Medulla oblongata (tissue), 1 donor: ENCODE results near the gene FBXL3.
A peak's percentile ranks its signal among the peaks of the same experiment; 100 is the strongest.
"Not testable (repeated sequence)": the region's sequence is repeated elsewhere in the genome, so short reads cannot be mapped to it uniquely, and the experiment has no call there.

ENCODE experiments used
- DNase-seq: peaks from one replicate; pipeline ENCODE4 v3.0.0-alpha.2; 2015; ENCODE audit errors: extremely low spot score

The FBXL3 gene

GRCh38 chr13:77026255-77026860 is 601 bp downstream of the FBXL3 start:
- DNase-seq, result peak; percentile 73

- DNase-seq, result no peak
These were observed 4.6 kb downstream of the FBXL3 start for GRCh38 chr13:77022341-77022740.

- no peak for DNase-seq
These were observed 7.2 kb downstream of the FBXL3 start for GRCh38 chr13:77019756-77020155.

GRCh38 chr13:77016888-77017623 is 9.9 kb downstream of the FBXL3 start:
- DNase-seq, result no peak

GRCh38 chr13:77016251-77016812 is 10.6 kb downstream of the FBXL3 start:
- DNase-seq, result no peak

- DNase-seq, result no peak
These were observed 11.9 kb downstream of the FBXL3 start for GRCh38 chr13:77014906-77015685.

GRCh38 chr13:77013853-77014542 is 13.0 kb downstream of the FBXL3 start:
- DNase-seq, result no peak

- DNase-seq, result not testable (repeated sequence)
These were observed 17.2 kb downstream of the FBXL3 start for GRCh38 chr13:77009719-77010118.

- DNase-seq, result no peak
These were observed 17.9 kb downstream of the FBXL3 start for GRCh38 chr13:77009011-77009410.

- not testable (repeated sequence) for DNase-seq
These were observed 18.6 kb downstream of the FBXL3 start for GRCh38 chr13:77008337-77008736.

- peak; percentile 49 for DNase-seq
These were observed 24.3 kb downstream of the FBXL3 start for GRCh38 chr13:77002590-77003190.

GRCh38 chr13:77001963-77002587 is 24.9 kb downstream of the FBXL3 start:
- no peak for DNase-seq

- DNase-seq, result no peak
These were observed 25.4 kb downstream of the FBXL3 start for GRCh38 chr13:77001540-77001939.

- DNase-seq, result no peak
These were observed 26.5 kb downstream of the FBXL3 start for GRCh38 chr13:77000475-77000874.

- DNase-seq, result no peak
These were observed 32.7 kb downstream of the FBXL3 start for GRCh38 chr13:76994281-76994680.

- DNase-seq, result no peak
These were observed 33.5 kb downstream of the FBXL3 start for GRCh38 chr13:76993473-76993872.

GRCh38 chr13:76993021-76993420 is 33.9 kb downstream of the FBXL3 start:
- DNase-seq, result peak; percentile 24

GRCh38 chr13:76992548-76993001 is 34.4 kb downstream of the FBXL3 start:
- peak; percentile 62 for DNase-seq

GRCh38 chr13:76991796-76992547 is 35.0 kb downstream of the FBXL3 start, which contains the start of gene CLN5:
Gene CLN5 (plus strand): TSS chr13:76992081. CDS start chr13:76992099, 18 bp downstream.
- DNase-seq, result peak; percentile 95

GRCh38 chr13:76991432-76991795 is 35.5 kb downstream of the FBXL3 start:
- DNase-seq, result no peak
